A549 (cell line): ENCODE results near the gene GSK3A. TPM values are rescaled to one million over a fixed set of nuclear protein-coding genes. Genes with fewer than 3 reads are reported as not detected.

Experiments
- ATAC-seq, 2 experiments: fragments of 200-7000 bp in 1 of 2; fragments of >200 bp in 1 of 2; cut with Nextera tagmentation in 1 of 2; cut with Tn5 transposase in 1 of 2; 3 replicates each; pipeline versions ENCODE4 v1.8.0 to v1.9.1; 2018 to 2020; ENCODE audit warnings: mild to moderate bottlenecking in 1 of 2, moderate library complexity in 1 of 2
- CTCF ChIA-PET: fragments of 300-600 bp; sonication (Branson Sonifier 250); formaldehyde crosslinking; extraction: SDS; loops from one replicate; lab custom pipeline; 2021; ENCODE audit warnings: antibody characterized with exemption, inconsistent platforms; lab: Yijun Ruan, JAX
- POLR2A ChIA-PET: fragments of 350-600 bp; formaldehyde crosslinking; extraction: SDS; loops from one replicate; lab custom pipeline; 2021; ENCODE audit warnings: antibody characterized with exemption, inconsistent platforms; lab: Yijun Ruan, JAX
- DNase-seq, 2 experiments: peaks; one replicate each; pipeline versions ENCODE4 v3.0.0 to v3.0.0-alpha.2; 2011 to 2016; ENCODE audit warnings: low read depth in 1 of 2, low spot score in 1 of 2
- FAIRE-seq: peaks from 2 replicates; lab custom pipeline; 2011; peaks lifted over from hg19 to GRCh38; lab: Jason Lieb, UNC
- H3K27ac ChIP-seq, 2 experiments: fragments of >200 bp; sonication (Bioruptor Twin); formaldehyde crosslinking; 3 replicates each; pipeline ENCODE4 v1.5.1; 2016 to 2017
- H3K4me1 ChIP-seq: fragments of >200 bp; sonication (Bioruptor Twin); formaldehyde crosslinking; 3 replicates; pipeline ENCODE4 v1.6.1; 2016
- H3K4me2 ChIP-seq: fragments of >200 bp; sonication (Bioruptor Twin); formaldehyde crosslinking; 3 replicates; pipeline ENCODE4 v1.6.1; 2016
- H3K4me3 ChIP-seq: fragments of >200 bp; sonication (Bioruptor Twin); formaldehyde crosslinking; 3 replicates; pipeline ENCODE4 v1.5.1; 2016
- H3K9me3 ChIP-seq: fragments of >200 bp; sonication (Bioruptor Twin); formaldehyde crosslinking; 3 replicates; pipeline ENCODE4 v1.6.1; 2016
- CEBPB ChIP-seq, 2 experiments: fragments of >200 bp in 1 of 2; sonication (Bioruptor Twin) in 1 of 2; formaldehyde crosslinking in 1 of 2; IDR thresholded peaks; 2 replicates each; pipeline ENCODE4 v1.6.1; 2012 to 2016
- CHD4 ChIP-seq: fragments of 200-600 bp; sonication (generic); IDR thresholded peaks from 2 replicates; pipeline ENCODE4 v1.6.1; 2016; ENCODE audit warnings: antibody characterized with exemption, mild to moderate bottlenecking, borderline replicate concordance
- CTCF ChIP-seq: fragments of >200 bp; sonication (Bioruptor Twin); formaldehyde crosslinking; IDR thresholded peaks from 3 replicates; pipeline ENCODE4 v1.5.1; 2016
- E2F6 ChIP-seq: IDR thresholded peaks from 2 replicates; pipeline ENCODE4 v1.6.1; 2012; ENCODE audit warnings: low read depth, borderline replicate concordance
- ELK1 ChIP-seq: fragments of 150-350 bp; IDR thresholded peaks from 2 replicates; pipeline ENCODE4 v1.6.1; 2014; ENCODE audit warnings: low read depth, mild to moderate bottlenecking, low read length
- FOSB ChIP-seq: fragments of 250-450 bp; sonication (Bioruptor Pico); IDR thresholded peaks from 2 replicates; pipeline ENCODE4 v1.5.0; 2020; ENCODE audit warnings: mild to moderate bottlenecking, moderate library complexity
- HEYL ChIP-seq: fragments of 250-450 bp; sonication (Bioruptor Pico); IDR thresholded peaks from 2 replicates; pipeline ENCODE4 v1.8.0; 2021; ENCODE audit warnings: mild to moderate bottlenecking, moderate library complexity
- HOXB5 ChIP-seq: fragments of 250-450 bp; sonication (Bioruptor Pico); IDR thresholded peaks from 2 replicates; pipeline ENCODE4 v1.5.0; 2020; ENCODE audit warnings: mild to moderate bottlenecking, moderate library complexity
- KDM1A ChIP-seq: fragments of 200-600 bp; sonication (generic); IDR thresholded peaks from 2 replicates; pipeline ENCODE4 v1.6.1; 2016; ENCODE audit warnings: low read depth, mild to moderate bottlenecking
- KDM5A ChIP-seq: fragments of 200-600 bp; sonication (generic); IDR thresholded peaks from 2 replicates; pipeline ENCODE4 v1.6.1; 2016; ENCODE audit warnings: antibody characterized with exemption, mild to moderate bottlenecking
- MAFK ChIP-seq: fragments of 450-650 bp; IDR thresholded peaks from 2 replicates; pipeline ENCODE4 v1.6.1; 2014; ENCODE audit not compliant: partially characterized antibody
- MAX ChIP-seq: IDR thresholded peaks from 2 replicates; pipeline ENCODE4 v1.6.1; 2012
- NFE2L2 ChIP-seq: fragments of 150-350 bp; conservative IDR thresholded peaks from 2 replicates; pipeline ENCODE4 v1.6.1; 2014; ENCODE audit warnings: low read length
- RAD21 ChIP-seq, 2 experiments: fragments of >200 bp in 1 of 2; sonication (Bioruptor Twin) in 1 of 2; formaldehyde crosslinking in 1 of 2; IDR thresholded peaks in 1 of 2; conservative IDR thresholded peaks in 1 of 2; 2 replicates in 1 of 2; 3 replicates in 1 of 2; pipeline ENCODE4 v1.6.1; 2012 to 2018; ENCODE audit warnings: inconsistent platforms in 1 of 2
- RARB ChIP-seq: fragments of 250-450 bp; sonication (Bioruptor Pico); IDR thresholded peaks from 2 replicates; pipeline ENCODE4 v1.8.0; 2021; ENCODE audit warnings: mild to moderate bottlenecking, moderate library complexity
- RCOR1 ChIP-seq: fragments of 150-350 bp; IDR thresholded peaks from 2 replicates; pipeline ENCODE4 v1.6.1; 2014; ENCODE audit warnings: antibody characterized with exemption, low read length, low read depth
- REST ChIP-seq: fragments of 200-600 bp; sonication (generic); IDR thresholded peaks from 2 replicates; pipeline ENCODE4 v1.6.1; 2016; ENCODE audit warnings: antibody characterized with exemption, mild to moderate bottlenecking, moderate library complexity
- RNF2 ChIP-seq: fragments of 200-600 bp; sonication (generic); IDR thresholded peaks from 2 replicates; pipeline ENCODE4 v1.6.1; 2016; ENCODE audit warnings: low read depth, mild to moderate bottlenecking, antibody characterized with exemption, moderate library complexity, borderline replicate concordance
- SMC3 ChIP-seq: fragments of >200 bp; sonication (Bioruptor Twin); formaldehyde crosslinking; IDR thresholded peaks from 3 replicates; pipeline ENCODE4 v1.6.1; 2018; ENCODE audit warnings: inconsistent platforms
- SREBF2 ChIP-seq: fragments of 450-650 bp; IDR thresholded peaks from 2 replicates; pipeline ENCODE4 v1.6.1; 2014; ENCODE audit warnings: mild to moderate bottlenecking, moderate library complexity
- TP53 ChIP-seq: fragments of 250-450 bp; sonication (Bioruptor Pico); IDR thresholded peaks from 2 replicates; pipeline ENCODE4 v1.5.0; 2021; ENCODE audit warnings: mild to moderate bottlenecking, moderate library complexity
- ZC3H11A ChIP-seq: fragments of 450-650 bp; IDR thresholded peaks from 2 replicates; pipeline ENCODE4 v1.6.1; 2014; ENCODE audit warnings: antibody characterized with exemption, mild to moderate bottlenecking
- ZSCAN20 ChIP-seq: fragments of 250-450 bp; sonication (Bioruptor Pico); IDR thresholded peaks from 2 replicates; pipeline ENCODE4 v1.8.0; 2022; ENCODE audit warnings: mild to moderate bottlenecking, moderate library complexity
- WGBS: methylation state at CpG from one replicate; pipeline ENCODE4 v1.1.6; 2017; ENCODE audit errors: missing lambda C conversion rate; 5-methylcytosine and 5-hydroxymethylcytosine counted together
- polyA plus RNA-seq, 4 experiments: library from polyadenylated mRNA; depleted of rRNA in 3 of 4; stranded (reverse); fragments of >200 nt; fragmentation: RNase III in 1 of 4; extraction: RNeasy Plus Mini Kit Qiagen cat#74134 plus additional on column Dnase treatment in 1 of 4; gene quantifications; 2 replicates in 3 of 4; 3 replicates in 1 of 4; pipeline ENCODE4 v1.2.3, GENCODE V29; 2011 to 2017
- TF ChIP-seq, protein P1 (sequence below): fragments of 250-450 bp; sonication (Bioruptor Pico); IDR thresholded peaks from 2 replicates; pipeline ENCODE4 v1.5.0; 2020; ENCODE audit warnings: low read depth, mild to moderate bottlenecking, moderate library complexity

GSK3A gene
- polyA plus RNA-seq, 2 of the 4 experiments (the other 2 are of a cell fraction) = 55.2 to 85.1 TPM

GRCh38 chr19:42272989-42273406 is 30.6 kb upstream of the GSK3A start:
- FAIRE-seq = no peak
- Histone ChIP-seq H3K9me3 (no peaks in the 10 kb centered on the region), H3K4me3 (no peak overlapping the region), H3K27ac (no peak overlapping the region)
- POLR2A ChIA-PET = no interaction called here
- 97% methylated on average over 23 of the region's 23 CpGs for WGBS
- no peak for TF ChIP-seq TP53 (CRISPR knock-in tag)
- no peak for TF ChIP-seq CTCF
- TF ChIP-seq FOSB = no peak
- no peak for TF ChIP-seq RCOR1
- no peak for TF ChIP-seq E2F6
- TF ChIP-seq ELK1 = no peak
- TF ChIP-seq NFE2L2 = no peak
- no peak for TF ChIP-seq ZC3H11A
- no peak for TF ChIP-seq KDM5A
- no peak for TF ChIP-seq RAD21 (conservative IDR thresholded peaks at IDR 0.05 in 1 of 2, IDR thresholded peaks at IDR 0.05 in 1 of 2)
- no peak for TF ChIP-seq KDM1A
- TF ChIP-seq ZSCAN20 = no peak
- no peak for TF ChIP-seq MAX
- TF ChIP-seq SREBF2 = no peak
- no peak for TF ChIP-seq RNF2
- TF ChIP-seq RARB (CRISPR knock-in tag) = no peak
- no peak for TF ChIP-seq HEYL (CRISPR knock-in tag)
- no peak for TF ChIP-seq CHD4
- no peak for TF ChIP-seq REST
- no peak for TF ChIP-seq MAFK
- TF ChIP-seq, all 56 proteins: peak for 0
- CTCF ChIA-PET = interaction anchor here (0.6 to 14.6 kb wide), 6 partner anchors 8 to 164 kb away, joined by 3 to 373 read pairs (median 4); partner anchors contain the start of gene GSK3A
- H3K4me1 ChIP-seq = peaks cover 25% of the 10 kb centered on the region
- no peak for DNase-seq
- no peak for ATAC-seq
- no peak overlapping the region for H3K4me2 ChIP-seq

- WGBS = 87% methylated on average over 9 of the region's 9 CpGs
- peaks cover 23% of the 10 kb centered on the region for H3K4me1 ChIP-seq
- TF ChIP-seq, protein P1, sequence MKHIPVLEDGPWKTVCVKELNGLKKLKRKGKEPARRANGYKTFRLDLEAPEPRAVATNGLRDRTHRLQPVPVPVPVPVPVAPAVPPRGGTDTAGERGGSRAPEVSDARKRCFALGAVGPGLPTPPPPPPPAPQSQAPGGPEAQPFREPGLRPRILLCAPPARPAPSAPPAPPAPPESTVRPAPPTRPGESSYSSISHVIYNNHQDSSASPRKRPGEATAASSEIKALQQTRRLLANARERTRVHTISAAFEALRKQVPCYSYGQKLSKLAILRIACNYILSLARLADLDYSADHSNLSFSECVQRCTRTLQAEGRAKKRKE = no peak
- TF ChIP-seq ELK1 (no peak), SMC3 (no peak), REST (no peak), HOXB5 (CRISPR knock-in tag) (no peak), CEBPB (IDR thresholded peaks at IDR 0.05) (no peak), ZSCAN20 (no peak), SREBF2 (no peak)
Observed at GRCh38 chr19:42272535-42272897, 30.1 kb upstream of the GSK3A start.

More at GRCh38 chr19:42272535-42272897, 30.1 kb upstream of the GSK3A start:
- ATAC-seq (no peak), DNase-seq (no peak), FAIRE-seq (no peak)
- CTCF ChIA-PET = interaction anchor here (0.6 to 14.6 kb wide), 6 partner anchors 8 to 129 kb away, joined by 3 to 373 read pairs (median 12); partner anchors contain the start of gene GSK3A
- H3K27ac ChIP-seq = no peak overlapping the region
- no peaks in the 10 kb centered on the region for H3K9me3 ChIP-seq
- H3K4me3 ChIP-seq = no peak overlapping the region
- H3K4me2 ChIP-seq = no peak overlapping the region
- POLR2A ChIA-PET = no interaction called here
